ENCODE results near the gene TRRAP. TPM values are rescaled to one million over a fixed set of nuclear protein-coding genes. Genes with fewer than 3 reads are reported as not detected.

TRRAP gene
- polyA plus RNA-seq, 1 donor from 2014 or later = 12.9 TPM

- Histone ChIP-seq H2AFZ (ENCODE audit: low read depth, low read length) (no peak overlapping the region), H3K9me3 (ENCODE audit: low read length) (no peaks in the 10 kb centered on the region), H4K20me1 (ENCODE audit: insufficient read depth) (no peaks in the 10 kb centered on the region), H3K4me3 (ENCODE audit: low read length) (no peak overlapping the region), H3K4me2 (ENCODE audit: low read length) (no peak overlapping the region), H3K27me3 (ENCODE audit: insufficient read depth, low read depth, low read length) (no peaks in the 10 kb centered on the region), H3K9ac (ENCODE audit: low read length) (no peak overlapping the region), H3F3A (ENCODE audit: insufficient read depth, low read length, poor library complexity, severe bottlenecking) (no peaks in the 10 kb centered on the region), H3K27ac (ENCODE audit: low read length) (no peak overlapping the region), H3K36me3 (ENCODE audit: insufficient read depth, low read length) (no peaks in the 10 kb centered on the region), H3K9me2 (ENCODE audit: insufficient read depth, low read length) (no peaks in the 10 kb centered on the region), H3K79me2 (replicated peaks; ENCODE audit: insufficient read depth, low read length) (no peaks in the 10 kb centered on the region)
- no peak for TF ChIP-seq REST (IDR thresholded peaks at IDR 0.05; ENCODE audit: borderline replicate concordance)
- TF ChIP-seq POLR2AphosphoS5 (IDR thresholded peaks at IDR 0.05) = no peak
- no peak for TF ChIP-seq CTCF (IDR thresholded peaks at IDR 0.05; ENCODE audit: poor library complexity, severe bottlenecking)
- TF ChIP-seq RAD21 (conservative IDR thresholded peaks at IDR 0.05) = no peak
- TF ChIP-seq EZH2 (IDR thresholded peaks at IDR 0.05; ENCODE audit: borderline replicate concordance, insufficient read depth, low read length, poor library complexity, severe bottlenecking) = no peak
- no peak for TF ChIP-seq TAF1 (IDR thresholded peaks at IDR 0.05; ENCODE audit: low read depth)
- TF ChIP-seq EP300 (conservative IDR thresholded peaks at IDR 0.05; ENCODE audit: poor library complexity, severe bottlenecking) = no peak
- no peak for TF ChIP-seq SMC3 (conservative IDR thresholded peaks at IDR 0.05; ENCODE audit: poor library complexity)
- no peak for TF ChIP-seq MXI1 (conservative IDR thresholded peaks at IDR 0.05; ENCODE audit: poor library complexity, severe bottlenecking)
Measured at GRCh38 chr7:98837630-98837972, 40.7 kb upstream of the TRRAP start.

- Histone ChIP-seq H3K9me3 (ENCODE audit: low read length) (no peaks in the 10 kb centered on the region), H3K4me2 (ENCODE audit: low read length) (no peak overlapping the region), H4K20me1 (ENCODE audit: insufficient read depth) (no peaks in the 10 kb centered on the region), H3F3A (ENCODE audit: insufficient read depth, low read length, poor library complexity, severe bottlenecking) (no peaks in the 10 kb centered on the region), H3K4me3 (ENCODE audit: low read length) (no peak overlapping the region), H3K27me3 (ENCODE audit: insufficient read depth, low read depth, low read length) (no peaks in the 10 kb centered on the region), H3K36me3 (ENCODE audit: insufficient read depth, low read length) (no peaks in the 10 kb centered on the region), H2AFZ (ENCODE audit: low read depth, low read length) (no peak overlapping the region), H3K9ac (ENCODE audit: low read length) (no peak overlapping the region), H3K27ac (ENCODE audit: low read length) (no peak overlapping the region), H3K79me2 (replicated peaks; ENCODE audit: insufficient read depth, low read length) (no peaks in the 10 kb centered on the region), H3K9me2 (ENCODE audit: insufficient read depth, low read length) (no peaks in the 10 kb centered on the region)
- TF ChIP-seq POLR2AphosphoS5 (IDR thresholded peaks at IDR 0.05) (no peak), CTCF (IDR thresholded peaks at IDR 0.05; ENCODE audit: poor library complexity, severe bottlenecking) (no peak), REST (IDR thresholded peaks at IDR 0.05; ENCODE audit: borderline replicate concordance) (no peak), RAD21 (conservative IDR thresholded peaks at IDR 0.05) (no peak), EP300 (conservative IDR thresholded peaks at IDR 0.05; ENCODE audit: poor library complexity, severe bottlenecking) (no peak), EZH2 (IDR thresholded peaks at IDR 0.05; ENCODE audit: borderline replicate concordance, insufficient read depth, low read length, poor library complexity, severe bottlenecking) (no peak), MXI1 (conservative IDR thresholded peaks at IDR 0.05; ENCODE audit: poor library complexity, severe bottlenecking) (no peak), SMC3 (conservative IDR thresholded peaks at IDR 0.05; ENCODE audit: poor library complexity) (no peak), TAF1 (IDR thresholded peaks at IDR 0.05; ENCODE audit: low read depth) (no peak)
Measured at GRCh38 chr7:98840096-98840495, 38.2 kb upstream of the TRRAP start.

Measured in neural cell (in vitro differentiated cells).